Activated naive CD8-positive, alpha-beta T cell treated with anti-CD3 and anti-CD28 coated beads for 36 hours (primary cell): Measurements from ENCODE around the gene ARAP1. TPM values are rescaled to one million over a fixed set of nuclear protein-coding genes. Genes with fewer than 3 reads are reported as not detected.

Source experiments
- DNase-seq: peaks from one replicate; pipeline ENCODE4 v3.0.0; 2021
- H3K27ac Mint-ChIP-seq: one replicate; pipeline ENCODE4 v1.8.0; 2022; ENCODE audit warnings: mild to moderate bottlenecking, moderate library complexity, mixed read lengths
- H3K27me3 Mint-ChIP-seq: one replicate; pipeline ENCODE4 v1.8.0; 2022; ENCODE audit warnings: mild to moderate bottlenecking, mixed read lengths
- H3K36me3 Mint-ChIP-seq: one replicate; pipeline ENCODE4 v1.8.0; 2021; ENCODE audit warnings: mild to moderate bottlenecking, mixed read lengths
- H3K4me1 Mint-ChIP-seq: one replicate; pipeline ENCODE4 v1.8.0; 2021; ENCODE audit warnings: mixed read lengths
- H3K4me3 Mint-ChIP-seq: one replicate; pipeline ENCODE4 v1.8.0; 2022; ENCODE audit warnings: mild to moderate bottlenecking, moderate library complexity, mixed read lengths
- H3K9me3 Mint-ChIP-seq: one replicate; pipeline ENCODE4 v1.8.0; 2022; ENCODE audit warnings: mixed read lengths
- total RNA-seq, 2 experiments: library from RNA; stranded (reverse); gene quantifications; one replicate each; pipeline ENCODE4 v1.2.3, GENCODE V29; 2021

The ARAP1 gene
- total RNA-seq, 2 experiments from 2014 or later: 49.3 to 52.3 TPM

GRCh38 chr11:72687326-72687725 lies 64.9 kb downstream of the ARAP1 start:
- Mint-ChIP-seq H3K4me3 (no peak overlapping the region), H3K36me3 (peaks cover 4% of the 10 kb centered on the region), H3K27ac (peak overlapping the region; percentile 77), H3K27me3 (no peaks in the 10 kb centered on the region), H3K9me3 (no peaks in the 10 kb centered on the region), H3K4me1 (peaks cover 18% of the 10 kb centered on the region)
- DNase-seq: no peak

GRCh38 chr11:72686639-72687220 lies 65.5 kb downstream of the ARAP1 start:
- Mint-ChIP-seq H3K4me1 (peaks cover 18% of the 10 kb centered on the region), H3K9me3 (no peaks in the 10 kb centered on the region), H3K36me3 (peaks cover 4% of the 10 kb centered on the region), H3K4me3 (no peak overlapping the region), H3K27me3 (no peaks in the 10 kb centered on the region), H3K27ac (peak overlapping the region; percentile 77)
- DNase-seq: no peak

GRCh38 chr11:72685560-72686480 lies 66.4 kb downstream of the ARAP1 start:
- H3K27me3 Mint-ChIP-seq: no peaks in the 10 kb centered on the region
- H3K36me3 Mint-ChIP-seq: peaks cover 4% of the 10 kb centered on the region
- peak overlapping the region; percentile 77 for H3K27ac Mint-ChIP-seq
- H3K9me3 Mint-ChIP-seq: no peaks in the 10 kb centered on the region
- peak; percentile 78 for DNase-seq
- H3K4me3 Mint-ChIP-seq: no peak overlapping the region
- H3K4me1 Mint-ChIP-seq: peaks cover 19% of the 10 kb centered on the region

DNA sequence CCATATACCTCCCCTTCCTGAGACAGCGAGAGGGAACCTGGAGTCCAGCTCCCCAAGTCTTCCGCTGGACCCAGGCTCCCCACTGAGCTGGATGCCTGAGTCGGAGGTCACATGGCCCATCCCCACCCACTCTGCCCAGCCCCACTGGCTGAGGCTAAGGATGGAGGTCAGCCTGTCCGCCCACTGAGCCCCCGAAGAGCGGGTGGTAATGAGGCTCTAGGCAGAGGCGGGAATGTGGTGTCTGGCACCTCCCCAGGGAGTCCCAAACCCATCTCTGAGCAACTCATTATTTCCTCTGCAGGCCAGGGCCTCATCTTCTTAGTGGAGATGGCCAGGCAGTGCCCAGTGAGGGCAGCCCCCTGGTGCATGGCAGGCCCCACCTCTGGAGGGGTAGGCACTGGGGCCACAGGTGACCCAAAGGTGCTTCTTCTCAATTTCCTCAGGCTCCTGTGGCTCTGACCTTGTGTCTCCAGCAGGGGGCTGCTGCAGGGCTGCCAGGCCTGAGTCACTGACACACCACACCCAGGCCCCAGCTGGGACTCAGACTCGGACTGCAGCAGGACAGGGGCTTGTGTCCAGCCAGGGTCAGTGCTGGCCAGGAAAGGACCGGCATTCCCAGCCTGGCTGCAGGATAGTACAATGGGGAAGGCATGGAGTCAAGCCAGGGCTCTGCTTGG lies 67.8 kb downstream of the ARAP1 start:
- Mint-ChIP-seq H3K4me3 (no peak overlapping the region), H3K9me3 (no peaks in the 10 kb centered on the region), H3K27me3 (no peaks in the 10 kb centered on the region), H3K4me1 (peaks cover 19% of the 10 kb centered on the region), H3K36me3 (peaks cover 4% of the 10 kb centered on the region), H3K27ac (no peak overlapping the region)
- peak; percentile 61 for DNase-seq

DNA sequence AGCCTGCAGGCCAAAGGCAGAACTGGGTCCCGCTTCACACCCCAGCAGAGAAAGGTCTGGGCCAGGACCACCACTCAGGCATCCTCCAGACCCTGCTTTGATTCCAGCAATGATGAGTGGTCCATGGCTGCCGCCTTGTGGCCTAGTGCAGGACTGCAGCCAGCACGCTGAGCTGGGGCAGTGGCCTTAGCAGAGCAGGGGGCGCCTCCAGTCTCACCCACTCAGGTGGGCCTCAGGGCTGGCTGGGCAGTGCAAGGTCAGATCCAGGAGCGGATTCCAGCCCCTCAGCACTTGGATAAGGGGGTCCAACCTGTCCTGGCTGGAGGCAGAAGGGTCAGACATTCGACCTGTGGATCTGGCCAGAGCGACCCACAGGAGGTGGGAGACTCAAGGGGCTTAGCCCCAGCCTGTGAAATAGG lies 68.4 kb downstream of the ARAP1 start:
- H3K27me3 Mint-ChIP-seq: no peaks in the 10 kb centered on the region
- no peak overlapping the region for H3K4me3 Mint-ChIP-seq
- DNase-seq: peak; percentile 68
- peaks cover 19% of the 10 kb centered on the region for H3K4me1 Mint-ChIP-seq
- H3K36me3 Mint-ChIP-seq: peaks cover 4% of the 10 kb centered on the region
- no peaks in the 10 kb centered on the region for H3K9me3 Mint-ChIP-seq
- no peak overlapping the region for H3K27ac Mint-ChIP-seq

- DNase-seq: no peak
- no peak overlapping the region for H3K27ac Mint-ChIP-seq
- peaks cover 18% of the 10 kb centered on the region for H3K4me1 Mint-ChIP-seq
- H3K27me3 Mint-ChIP-seq: peaks cover 5% of the 10 kb centered on the region
- no peak overlapping the region for H3K4me3 Mint-ChIP-seq
- H3K36me3 Mint-ChIP-seq: peaks cover 4% of the 10 kb centered on the region
- no peaks in the 10 kb centered on the region for H3K9me3 Mint-ChIP-seq
These were observed 69.4 kb downstream of the ARAP1 start for GRCh38 chr11:72682858-72683243.

- Mint-ChIP-seq H3K27me3 (peaks cover 9% of the 10 kb centered on the region), H3K9me3 (no peaks in the 10 kb centered on the region), H3K27ac (no peak overlapping the region), H3K36me3 (peaks cover 4% of the 10 kb centered on the region), H3K4me1 (peaks cover 19% of the 10 kb centered on the region), H3K4me3 (no peak overlapping the region)
- no peak for DNase-seq
These were observed 69.9 kb downstream of the ARAP1 start for GRCh38 chr11:72682238-72682857.

DNA sequence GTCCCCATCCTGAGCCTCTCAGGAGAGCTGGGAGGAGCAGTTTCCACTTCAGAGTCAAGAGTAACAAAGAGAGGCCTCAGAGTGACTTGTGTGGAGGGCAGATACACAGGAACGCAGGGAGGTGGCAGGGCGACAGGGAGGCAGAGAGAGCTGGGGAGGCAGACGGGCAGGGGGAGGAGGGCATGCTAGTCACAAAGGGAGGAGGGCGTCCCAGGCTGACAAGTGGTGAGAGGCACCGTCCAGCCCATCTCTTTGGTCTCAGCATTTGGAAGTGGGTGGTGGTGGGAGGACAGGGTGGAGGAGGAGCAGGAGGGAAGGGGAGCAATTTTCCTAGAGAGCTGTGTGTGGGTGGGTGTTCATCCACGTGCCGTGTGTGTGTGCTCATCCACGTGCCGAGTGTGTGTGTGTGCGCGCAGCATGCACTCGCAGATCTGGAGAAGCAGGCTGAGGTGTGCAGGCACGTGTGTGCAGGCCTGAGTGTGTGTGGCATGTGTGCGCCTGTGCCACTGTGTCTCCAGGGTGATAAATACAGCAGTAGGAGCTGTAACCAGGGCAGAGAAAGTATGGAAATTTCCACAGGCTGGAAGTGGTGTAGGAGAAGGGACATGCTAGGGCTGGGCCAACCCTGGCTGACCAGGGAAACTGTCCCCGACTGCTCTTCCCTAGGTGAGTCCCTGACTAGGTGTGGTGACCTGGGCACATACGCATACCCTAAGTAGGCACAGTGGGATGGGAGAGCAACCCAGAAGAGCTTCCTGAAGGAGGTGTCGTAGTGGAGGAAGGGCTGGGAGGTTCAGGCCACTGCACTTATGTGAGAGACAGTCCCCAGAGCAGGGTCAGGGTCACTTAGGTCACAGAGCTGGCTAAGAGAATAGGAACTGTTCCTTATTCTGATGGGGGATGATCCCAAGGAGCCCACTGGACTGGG lies 70.7 kb downstream of the ARAP1 start:
- no peak overlapping the region for H3K27ac Mint-ChIP-seq
- no peak overlapping the region for H3K4me3 Mint-ChIP-seq
- peaks cover 16% of the 10 kb centered on the region for H3K4me1 Mint-ChIP-seq
- no peaks in the 10 kb centered on the region for H3K9me3 Mint-ChIP-seq
- no peak for DNase-seq
- H3K27me3 Mint-ChIP-seq: peaks cover 16% of the 10 kb centered on the region
- H3K36me3 Mint-ChIP-seq: no peaks in the 10 kb centered on the region

- H3K4me3 Mint-ChIP-seq: no peak overlapping the region
- H3K4me1 Mint-ChIP-seq: peaks cover 9% of the 10 kb centered on the region
- no peaks in the 10 kb centered on the region for H3K9me3 Mint-ChIP-seq
- H3K27ac Mint-ChIP-seq: no peak overlapping the region
- no peaks in the 10 kb centered on the region for H3K36me3 Mint-ChIP-seq
- DNase-seq: no peak
- H3K27me3 Mint-ChIP-seq: peaks cover 24% of the 10 kb centered on the region
These were observed 71.5 kb downstream of the ARAP1 start for GRCh38 chr11:72680624-72681158.

GRCh38 chr11:72679869-72680268 lies 72.3 kb downstream of the ARAP1 start:
- peaks cover 9% of the 10 kb centered on the region for H3K4me1 Mint-ChIP-seq
- DNase-seq: no peak
- no peak overlapping the region for H3K4me3 Mint-ChIP-seq
- H3K36me3 Mint-ChIP-seq: no peaks in the 10 kb centered on the region
- no peaks in the 10 kb centered on the region for H3K9me3 Mint-ChIP-seq
- peaks cover 32% of the 10 kb centered on the region for H3K27me3 Mint-ChIP-seq
- no peak overlapping the region for H3K27ac Mint-ChIP-seq

- Mint-ChIP-seq H3K36me3 (no peaks in the 10 kb centered on the region), H3K9me3 (no peaks in the 10 kb centered on the region), H3K27me3 (peaks cover 45% of the 10 kb centered on the region), H3K4me1 (peaks cover 6% of the 10 kb centered on the region), H3K27ac (no peak overlapping the region), H3K4me3 (no peak overlapping the region)
- no peak for DNase-seq
These were observed 73.7 kb downstream of the ARAP1 start for GRCh38 chr11:72678524-72678923.

DNA sequence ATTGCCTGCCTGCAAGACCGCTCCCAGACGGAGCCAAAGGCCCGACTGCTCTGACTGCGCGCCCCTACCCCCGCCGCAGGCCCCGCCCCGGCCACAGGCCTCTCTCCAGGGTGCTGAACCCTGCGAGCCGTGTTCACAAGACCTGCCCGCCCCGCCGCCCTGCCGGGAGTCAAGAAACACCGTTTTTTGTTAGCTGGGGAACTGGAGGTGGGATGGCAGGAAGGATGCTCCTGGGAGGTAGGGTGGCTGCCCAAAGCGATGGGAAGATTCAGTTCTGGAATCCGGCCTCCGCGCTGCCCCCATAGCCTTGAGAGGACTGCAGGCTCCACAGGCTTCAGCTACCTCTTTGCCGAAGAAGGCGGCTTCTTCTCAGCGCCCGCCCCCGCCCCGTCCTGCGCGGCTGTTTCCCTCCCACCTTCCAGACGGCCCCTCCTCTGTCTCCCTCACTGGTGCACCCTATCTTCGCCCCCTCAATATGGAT lies 75.3 kb downstream of the ARAP1 start:
- peak; percentile 69 for DNase-seq
- no peak overlapping the region for H3K27ac Mint-ChIP-seq
- peaks cover 6% of the 10 kb centered on the region for H3K4me1 Mint-ChIP-seq
- no peaks in the 10 kb centered on the region for H3K9me3 Mint-ChIP-seq
- peaks cover 61% of the 10 kb centered on the region for H3K27me3 Mint-ChIP-seq
- H3K36me3 Mint-ChIP-seq: no peaks in the 10 kb centered on the region
- no peak overlapping the region for H3K4me3 Mint-ChIP-seq

DNA sequence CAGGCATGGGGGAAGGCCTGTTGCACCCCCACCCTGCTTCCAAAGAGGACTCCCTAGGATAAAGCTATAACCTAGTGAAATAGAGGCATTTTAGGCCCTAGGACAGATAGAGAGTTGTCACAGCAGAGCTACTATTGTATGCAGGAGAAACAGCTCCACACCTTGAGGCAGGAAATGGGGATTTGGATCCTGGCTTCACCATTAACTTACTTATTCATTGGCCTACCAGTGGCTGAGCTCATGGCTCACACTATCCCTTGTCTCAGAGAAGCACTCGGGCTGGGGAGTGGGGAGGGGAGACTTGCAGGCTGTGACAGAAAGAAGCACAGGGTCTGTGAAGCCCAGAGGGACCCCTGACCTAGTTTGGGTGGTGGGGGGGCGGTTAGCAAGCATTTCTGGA lies 77.0 kb downstream of the ARAP1 start:
- no peaks in the 10 kb centered on the region for H3K9me3 Mint-ChIP-seq
- no peak overlapping the region for H3K27ac Mint-ChIP-seq
- H3K4me3 Mint-ChIP-seq: no peak overlapping the region
- peaks cover 76% of the 10 kb centered on the region for H3K27me3 Mint-ChIP-seq
- no peaks in the 10 kb centered on the region for H3K36me3 Mint-ChIP-seq
- no peak for DNase-seq
- peaks cover 4% of the 10 kb centered on the region for H3K4me1 Mint-ChIP-seq
